Psoas muscle (tissue), 8 donors: ENCODE results near the gene TRAF3. TPM values are rescaled to one million over a fixed set of nuclear protein-coding genes. Genes with fewer than 3 reads are reported as not detected.

ENCODE experiments used
- ATAC-seq, 4 donors: fragments of 200-7000 bp; cut with Tn5 transposase; one replicate each; pipeline ENCODE4 v1.9.1; 2020; ENCODE audit warnings: moderate library complexity in 3 of 4, mild to moderate bottlenecking in 2 of 4
- DNase-seq, 2 donors: peaks; one replicate each; pipeline ENCODE4 v3.0.0-alpha.2; 2020
- H3K27ac ChIP-seq: fragments of 200-600 bp; one replicate; pipeline ENCODE4 v1.8.0; 2022
- H3K27me3 ChIP-seq, 3 donors: fragments of 200-600 bp in 1 of 3; one replicate each; pipeline versions ENCODE4 v1.6.1 to v1.8.0; 2013 to 2022; ENCODE audit warnings: low read length in 2 of 3, mild to moderate bottlenecking in 2 of 3, moderate library complexity in 1 of 3; ENCODE audit not compliant: insufficient read depth in 3 of 3
- H3K36me3 ChIP-seq, 2 donors: fragments of 200-600 bp in 1 of 2; one replicate each; pipeline versions ENCODE4 v1.6.1 to v1.8.0; 2013 to 2022; ENCODE audit warnings: low read depth in 1 of 2, mild to moderate bottlenecking in 1 of 2, moderate library complexity in 1 of 2; ENCODE audit not compliant: insufficient read depth in 1 of 2
- H3K4me1 ChIP-seq: fragments of 200-600 bp; one replicate; pipeline ENCODE4 v1.8.0; 2022
- H3K4me3 ChIP-seq: fragments of 200-600 bp; one replicate; pipeline ENCODE4 v1.8.0; 2022; ENCODE audit warnings: mild to moderate bottlenecking
- H3K9me3 ChIP-seq: fragments of 200-600 bp; one replicate; pipeline ENCODE4 v1.8.0; 2022
- CTCF ChIP-seq: fragments of 200-600 bp; IDR thresholded peaks from one replicate; pipeline ENCODE4 v1.8.0; 2022; ENCODE audit warnings: antibody characterized with exemption
- WGBS, 3 donors: extraction: QIAGEN DNeasy Blood & Tissue Kit; methylation state at CpG; one replicate each; pipeline versions ENCODE4 v1.1.6 to v1.1.7; 2013; 5-methylcytosine and 5-hydroxymethylcytosine counted together
- intact Hi-C, 2 donors: fragments of 100-400 bp; cut with DNase I; formaldehyde crosslinking; loops; one replicate each; pipeline versions ENCODE4 v1.11.0 to v1.14.2; 2022
- polyA plus RNA-seq, 3 donors: library from polyadenylated mRNA; stranded (reverse); fragments of 200-250 nt; gene quantifications; one replicate each; pipeline ENCODE4 v1.2.3, GENCODE V29; 2013
- total RNA-seq, 4 donors: library from RNA; stranded (reverse); fragmentation: NEBNext Ultra II Directional in 2 of 4; extraction: Animal tissue kit (Norgen Biotek cat#: 25700) in 2 of 4; gene quantifications; one replicate each; pipeline versions ENCODE4 v1.2.1 to v1.2.4, GENCODE V29; 2021 to 2023
- donor health status: healthy with polysubstance abuse.
- donor health status: DM: no; HTN: no; CAD: no; lungs with moderate emphysema.
- donor health status: Bipolar disorder and iron deficiency.
- donor health status: healthy.
- donor health status: DM: yes; HTN: yes; CAD: no.
- donor health status: DM: no; HTN: no; CAD: no.
- donor health status: DM: no; HTN: no; CAD: no.
- donor health status: DM: yes; HTN: yes; CAD: no.

TRAF3 gene
- total and polyA plus RNA-seq, 7 donors: 3.3 to 16.3 (median 8.1) TPM

GRCh38 chr14:102920998-102921304 lies 143.7 kb downstream of the TRAF3 start:
- ATAC-seq (no peak), DNase-seq (no peak)
- intact Hi-C loops: no loop called here
- 94 to 98% (median 95%) methylated on average over 1 of the region's 1 CpG for WGBS, 3 donors
- no peaks in the 10 kb centered on the region for H3K36me3 ChIP-seq
- peaks cover 0 to 46% (median 10%) of the 10 kb centered on the region in 3 donors for H3K27me3 ChIP-seq
- no peak overlapping the region for H3K27ac ChIP-seq
- H3K4me3 ChIP-seq: no peak overlapping the region
- no peak for TF ChIP-seq CTCF
- H3K4me1 ChIP-seq: no peaks in the 10 kb centered on the region
- H3K9me3 ChIP-seq: no peaks in the 10 kb centered on the region

GRCh38 chr14:102922490-102923200 lies 145.4 kb downstream of the TRAF3 start, which contains the start of gene AMN:
AMN (plus strand) TSS chr14:102922663; CDS start chr14:102922689, 26 bp downstream.
- DNase-seq: no peak
- intact Hi-C loops: no loop called here
- no peak within 1 kb of the TSS for H3K27ac ChIP-seq
- WGBS, 3 donors: 7 to 16% (median 12%) methylated on average over 27 to 56 of the region's 56 CpGs
- peak within 1 kb of the TSS; percentile 43 for H3K4me3 ChIP-seq
- peaks cover 0 to 56% (median 10%) of the 10 kb centered on the region in 3 donors for H3K27me3 ChIP-seq
- no peaks in the 10 kb centered on the region for H3K36me3 ChIP-seq
- no peaks in the 10 kb centered on the region for H3K4me1 ChIP-seq
- H3K9me3 ChIP-seq: no peaks in the 10 kb centered on the region
- TF ChIP-seq CTCF: no peak
- peak in 1 of 4 donors; percentile 14 for ATAC-seq

- intact Hi-C loops: no loop called here
- H3K9me3 ChIP-seq: no peaks in the 10 kb centered on the region
- H3K27ac ChIP-seq: no peak overlapping the region
- TF ChIP-seq CTCF: no peak
- peaks cover 0 to 63% (median 12%) of the 10 kb centered on the region in 3 donors for H3K27me3 ChIP-seq
- DNase-seq (no peak), ATAC-seq (peak in 1 of 4 donors; percentile 8)
- 5 to 7% (median 7%) methylated on average over 50 to 53 of the region's 53 CpGs for WGBS, 3 donors
- H3K4me3 ChIP-seq: peak overlapping the region; percentile 43
- peaks cover under 1% of the 10 kb centered on the region for H3K4me1 ChIP-seq
- H3K36me3 ChIP-seq: no peaks in the 10 kb centered on the region
Observed at GRCh38 chr14:102923201-102923924, 146.1 kb downstream of the TRAF3 start.

- ATAC-seq: no peak
- WGBS, 3 donors: 37 to 45% (median 40%) methylated on average over 11 of the region's 11 CpGs
- no peak overlapping the region for H3K4me3 ChIP-seq
- H3K9me3 ChIP-seq: no peaks in the 10 kb centered on the region
- no peaks in the 10 kb centered on the region for H3K36me3 ChIP-seq
- intact Hi-C loops: no loop called here
- no peak overlapping the region for H3K27ac ChIP-seq
- peaks cover 6% of the 10 kb centered on the region for H3K4me1 ChIP-seq
- DNase-seq: no peak
- H3K27me3 ChIP-seq: peaks cover 0 to 69% (median 18%) of the 10 kb centered on the region in 3 donors
- no peak for TF ChIP-seq CTCF
Observed at GRCh38 chr14:102923925-102924486, 146.8 kb downstream of the TRAF3 start.
